ENCODE data around the gene PREP.
"Not testable (repeated sequence)": the region's sequence is repeated elsewhere in the genome, so short reads cannot be mapped to it uniquely, and the experiment has no call there.

Gene PREP

GRCh38 chr6:105270511-105270910, 132.4 kb downstream of the PREP start:
- DNase-seq: no peak

GRCh38 chr6:105269390-105269789, 133.5 kb downstream of the PREP start:
- no peak for DNase-seq

- no peak for DNase-seq
Observed at GRCh38 chr6:105263685-105264610, 138.9 kb downstream of the PREP start.

GRCh38 chr6:105259913-105260889, 142.7 kb downstream of the PREP start:
- DNase-seq: no peak

- no peak for DNase-seq
Observed at GRCh38 chr6:105258816-105259215, 144.1 kb downstream of the PREP start.

GRCh38 chr6:105257340-105257739, 145.5 kb downstream of the PREP start:
- DNase-seq: no peak

GRCh38 chr6:105256619-105257018, 146.3 kb downstream of the PREP start:
- DNase-seq: no peak

- DNase-seq: no peak
Observed at GRCh38 chr6:105253787-105254186, 149.1 kb downstream of the PREP start.

- DNase-seq: no peak
Observed at GRCh38 chr6:105251689-105252088, 151.2 kb downstream of the PREP start.

GRCh38 chr6:105250533-105250932, 152.3 kb downstream of the PREP start:
- DNase-seq: no peak

- DNase-seq: no peak
Observed at GRCh38 chr6:105243487-105243886, 159.4 kb downstream of the PREP start.

- DNase-seq: no peak
Observed at GRCh38 chr6:105235155-105235554, 167.7 kb downstream of the PREP start.

GRCh38 chr6:105231771-105232170, 171.1 kb downstream of the PREP start:
- DNase-seq: not testable (repeated sequence)
